Fibroblast of skin of right quadriceps (primary cell): ENCODE data around the gene AZIN2.
A peak's percentile ranks its signal among the peaks of the same experiment; 100 is the strongest.
"Not testable (repeated sequence)": the region's sequence is repeated elsewhere in the genome, so short reads cannot be mapped to it uniquely, and the experiment has no call there.

Experiments used
- DNase-seq: peaks from one replicate; pipeline ENCODE4 v3.0.0-alpha.2; 2013

AZIN2 gene

DNA sequence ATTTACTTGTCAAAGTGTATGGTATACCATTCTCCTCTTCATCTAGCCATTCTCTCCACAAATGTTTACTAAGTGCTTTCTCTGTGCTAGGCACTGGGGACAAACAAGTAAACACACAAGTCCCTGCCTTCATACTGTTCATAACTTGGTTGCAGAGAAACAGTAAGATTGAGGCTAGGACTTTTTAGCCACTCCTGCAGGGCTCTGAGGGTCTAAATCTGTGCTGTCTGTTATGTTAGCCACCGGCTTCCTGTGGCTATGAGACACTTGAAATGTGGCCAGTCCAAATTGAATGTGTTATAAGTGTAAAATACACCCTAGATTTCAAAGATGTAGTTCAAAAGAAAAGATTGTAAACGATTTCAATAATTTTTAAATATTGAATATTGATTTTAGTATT, 50.2 kb downstream of the AZIN2 start:
- no peak for DNase-seq

DNA sequence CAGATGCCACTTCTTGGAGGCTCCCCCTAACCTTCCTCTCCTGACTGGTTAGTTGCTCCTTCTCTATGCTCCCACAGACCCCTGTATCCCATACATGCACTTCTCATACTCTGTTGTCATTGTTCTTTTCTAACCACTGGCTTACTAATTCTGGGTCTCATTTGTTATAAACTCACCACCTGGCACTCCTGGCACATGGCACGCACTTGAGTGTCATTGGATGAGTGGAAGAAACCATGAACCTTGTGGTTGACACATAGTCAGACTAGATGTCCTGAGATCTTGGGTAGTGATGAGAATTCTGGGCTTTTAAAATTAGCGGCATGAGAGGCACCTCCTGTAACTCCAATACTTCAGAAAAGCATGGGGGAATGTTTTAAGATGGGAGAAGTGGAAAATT, 51.6 kb downstream of the AZIN2 start:
- no peak for DNase-seq

DNA sequence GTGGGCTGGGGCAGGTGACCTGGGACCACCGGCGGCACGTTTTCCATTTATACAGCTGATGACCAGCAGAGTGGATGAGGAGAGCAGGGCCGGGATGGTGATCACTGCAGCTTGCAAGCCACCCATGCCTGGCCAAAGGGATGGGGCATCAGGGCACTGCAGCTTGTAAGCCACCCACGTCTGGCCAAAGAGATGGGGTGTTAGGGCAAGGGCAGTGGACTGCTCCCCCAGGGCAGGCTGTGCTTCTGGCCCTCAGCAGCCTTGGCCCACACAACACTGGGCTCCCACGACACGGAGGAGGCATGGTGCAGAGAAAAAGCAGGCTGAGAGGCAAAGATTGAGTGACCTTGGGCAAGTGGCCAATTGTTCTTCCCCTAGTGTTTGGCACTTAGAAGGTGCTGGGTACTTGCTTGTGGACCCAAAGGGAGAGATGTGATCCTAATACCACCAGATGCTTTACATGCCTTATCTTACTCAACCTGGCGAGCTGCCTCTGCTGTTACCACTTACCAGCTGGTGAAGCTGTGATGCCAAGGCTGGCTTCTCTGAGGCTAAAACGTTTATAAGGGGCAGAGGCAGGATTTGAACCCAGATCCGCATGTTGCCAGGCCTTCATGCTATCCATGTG, 52.6 kb downstream of the AZIN2 start:
- DNase-seq, result no peak

DNA sequence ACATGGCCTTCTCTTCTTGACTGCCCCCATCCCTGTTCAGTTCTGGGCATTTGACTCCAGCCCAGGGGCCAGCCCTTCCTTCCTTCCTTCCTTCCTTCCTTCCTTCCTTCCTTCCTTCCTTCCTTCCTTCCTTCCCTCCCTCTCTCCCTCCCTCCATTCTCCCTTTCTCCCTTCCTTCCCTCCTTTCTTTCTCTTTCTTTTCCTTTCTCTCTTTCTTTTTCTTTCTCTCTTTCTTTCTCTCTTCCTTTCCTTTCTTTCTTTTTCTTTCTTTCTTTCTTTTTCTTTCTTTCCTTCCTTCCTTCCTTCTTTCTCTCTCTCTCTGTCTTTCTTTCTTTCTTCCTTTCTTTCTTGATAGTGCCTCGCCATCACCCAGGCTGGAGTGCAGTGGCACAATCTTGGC, 55.1 kb downstream of the AZIN2 start:
- DNase-seq, result not testable (repeated sequence)

DNA sequence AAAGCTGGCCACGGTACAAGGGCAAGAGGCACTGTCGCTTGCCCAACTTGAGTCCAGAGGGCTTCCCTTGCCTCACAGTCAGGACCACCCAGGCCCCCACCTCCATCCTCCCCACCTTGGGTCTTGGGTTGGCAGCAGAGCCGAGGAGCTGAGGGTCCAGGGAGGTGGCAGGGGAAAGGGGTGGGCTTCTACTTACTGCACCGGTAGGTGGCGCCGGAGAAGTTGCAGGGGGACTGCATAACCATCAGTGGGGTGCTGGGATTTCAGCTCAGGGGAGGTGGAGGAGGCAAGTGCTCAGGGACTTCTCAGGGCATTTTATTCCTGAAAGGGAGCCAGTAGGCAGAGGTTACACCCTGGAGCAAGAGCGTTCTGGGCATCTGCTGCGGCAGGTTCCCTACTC, 56.8 kb downstream of the AZIN2 start:
- peak; percentile 38 for DNase-seq

DNA sequence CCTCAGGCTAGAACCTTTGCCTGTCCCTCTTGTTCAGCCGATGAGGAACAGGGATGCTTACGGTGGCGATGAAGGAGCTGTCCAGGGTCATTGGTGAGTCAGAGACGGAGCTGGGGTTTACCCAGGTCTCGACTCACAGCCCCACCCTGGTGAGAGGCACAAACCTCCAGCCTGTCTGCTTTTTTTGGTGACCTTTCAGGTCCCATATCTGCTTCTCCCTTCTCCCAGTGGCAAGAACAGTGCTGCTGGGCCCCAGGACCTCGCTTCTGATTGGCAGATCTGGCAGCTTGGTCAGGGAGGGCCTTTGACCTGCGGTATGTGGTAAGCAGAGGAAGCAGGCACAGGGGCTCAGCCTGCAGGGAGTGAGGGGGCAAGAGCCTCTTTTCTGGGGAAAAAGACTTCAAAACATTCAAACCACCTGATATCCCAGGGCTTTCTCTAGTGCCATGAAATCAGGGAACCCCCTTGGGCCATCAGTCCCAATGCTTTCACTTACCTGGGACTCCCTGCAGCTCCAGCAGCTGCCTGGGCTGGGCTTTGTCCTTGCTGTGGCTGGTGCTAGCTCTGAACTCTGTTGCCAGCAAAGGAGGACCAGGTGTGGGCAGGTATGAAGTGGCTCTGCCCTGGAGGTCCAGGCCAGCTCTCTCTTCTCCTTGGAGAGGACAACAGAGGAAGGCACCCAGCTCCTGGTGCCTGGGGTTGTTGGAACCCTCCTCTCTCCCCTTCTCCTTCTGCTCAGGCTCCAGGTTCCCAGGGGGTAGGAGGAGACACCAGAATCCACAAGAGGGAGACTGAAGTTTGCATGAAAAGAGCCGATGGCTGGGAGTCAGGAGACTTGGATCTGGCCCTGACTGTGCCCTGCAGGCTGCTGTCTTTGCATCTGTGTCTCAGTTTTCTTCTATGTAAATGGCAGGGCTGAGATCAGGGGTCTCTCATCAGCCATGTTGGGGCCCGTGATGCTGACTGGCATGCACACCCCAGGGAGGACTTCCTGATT, 59.5 kb downstream of the AZIN2 start:
- DNase-seq, result no peak

DNA sequence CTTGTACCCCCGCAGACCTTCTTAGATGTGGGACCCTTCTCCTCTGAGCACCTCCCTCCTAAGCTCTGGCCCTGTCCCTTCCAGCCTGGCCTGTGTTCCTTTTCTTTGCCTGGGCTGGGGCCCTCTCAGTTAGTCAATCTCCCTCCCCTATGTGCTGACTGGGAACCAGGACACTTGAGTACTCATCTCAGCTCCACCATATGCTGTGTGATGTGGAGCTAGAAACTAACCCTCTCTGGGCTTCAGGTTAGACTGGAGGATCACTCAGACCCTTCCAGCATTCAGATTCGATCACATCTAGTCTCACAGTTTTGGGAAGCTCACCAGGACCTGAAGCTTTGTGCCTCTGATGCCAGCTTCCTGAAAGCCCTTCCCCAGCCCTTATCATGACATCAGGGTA, 60.3 kb downstream of the AZIN2 start:
- DNase-seq, result no peak

DNA sequence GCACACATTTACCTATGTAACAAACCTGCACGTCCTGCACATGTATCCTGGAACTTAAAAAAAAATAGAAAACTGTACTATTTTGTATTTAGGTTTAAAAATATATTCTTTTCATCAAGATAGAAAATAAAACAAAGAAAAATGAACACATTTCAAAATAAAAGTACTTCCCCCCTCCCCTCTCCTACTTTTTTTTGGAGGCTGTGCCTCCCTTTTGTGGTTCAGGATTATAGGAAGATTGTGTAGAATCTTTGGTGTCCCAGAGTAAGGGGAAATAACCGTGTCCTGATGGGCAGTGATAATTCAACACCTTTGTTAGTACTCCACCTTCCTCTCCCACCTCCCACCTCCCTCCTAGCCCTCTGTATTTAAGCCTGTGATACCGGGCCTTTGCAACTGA, 60.8 kb downstream of the AZIN2 start:
- no peak for DNase-seq

DNA sequence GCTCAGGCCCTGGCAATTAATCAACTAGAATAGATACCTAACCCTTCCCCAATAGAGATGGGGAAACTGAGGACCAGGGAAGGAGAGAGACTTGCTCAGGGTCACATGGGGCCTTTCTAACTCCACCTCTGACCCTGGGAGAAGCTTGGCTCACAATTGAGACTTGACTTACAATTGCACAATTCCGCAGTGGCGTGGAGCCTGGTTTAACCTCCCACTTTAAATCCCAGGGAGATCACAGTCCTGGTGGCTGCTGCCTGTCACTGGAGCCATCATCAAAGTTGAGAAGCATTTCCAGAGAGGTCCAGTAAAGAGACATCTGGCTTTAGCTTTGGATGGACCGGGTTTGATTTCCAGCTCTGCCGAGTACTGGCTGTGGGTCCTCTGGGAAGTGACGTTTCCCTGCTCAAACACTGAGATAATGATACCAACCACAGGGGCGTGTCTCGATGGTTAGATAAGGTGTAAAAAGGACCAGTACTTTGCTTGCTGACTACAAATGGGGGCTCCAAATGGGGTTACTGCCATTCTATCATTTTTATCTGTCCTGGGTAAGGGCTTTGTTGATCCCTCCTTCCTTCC, 61.6 kb downstream of the AZIN2 start:
- DNase-seq, result no peak

DNA sequence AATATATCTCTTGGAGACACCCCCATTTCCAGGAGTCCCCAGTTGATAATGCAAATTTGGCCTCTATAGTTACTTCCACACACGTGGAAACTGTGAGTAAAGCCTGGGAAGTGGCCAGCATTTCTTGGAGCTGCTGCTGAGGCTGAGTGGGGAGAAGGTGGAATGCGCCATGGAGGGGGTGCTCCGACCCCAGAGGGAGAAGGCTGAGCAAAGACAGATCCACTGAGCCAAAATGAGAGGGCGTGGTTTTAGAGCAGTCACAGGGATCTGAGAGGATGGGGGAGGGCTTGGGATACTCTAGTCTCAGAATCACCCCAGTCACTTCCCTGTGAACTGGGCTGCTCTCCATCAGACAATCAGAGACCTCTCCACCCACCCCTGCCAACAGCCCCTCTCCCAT, 62.2 kb downstream of the AZIN2 start:
- peak; percentile 53 for DNase-seq

DNA sequence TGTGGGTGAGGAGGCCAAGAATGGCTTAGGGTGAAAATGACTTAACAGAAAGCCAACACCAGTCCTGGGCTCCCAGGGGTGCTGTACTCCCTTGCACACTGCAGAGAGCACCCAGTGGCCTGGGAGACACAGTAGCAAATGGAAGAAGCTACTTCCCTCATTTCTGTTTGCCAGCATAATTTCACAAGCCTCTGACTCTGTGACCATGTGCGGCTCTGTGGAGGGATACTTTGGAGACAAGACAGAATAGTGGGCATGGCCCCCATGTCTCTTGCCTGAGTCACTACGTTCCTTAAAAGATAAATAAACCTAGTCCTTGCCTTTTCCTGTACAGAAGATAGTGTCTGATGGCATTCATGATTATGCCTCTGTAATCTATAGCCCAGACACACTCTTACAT, 62.7 kb downstream of the AZIN2 start:
- DNase-seq, result peak; percentile 70

DNA sequence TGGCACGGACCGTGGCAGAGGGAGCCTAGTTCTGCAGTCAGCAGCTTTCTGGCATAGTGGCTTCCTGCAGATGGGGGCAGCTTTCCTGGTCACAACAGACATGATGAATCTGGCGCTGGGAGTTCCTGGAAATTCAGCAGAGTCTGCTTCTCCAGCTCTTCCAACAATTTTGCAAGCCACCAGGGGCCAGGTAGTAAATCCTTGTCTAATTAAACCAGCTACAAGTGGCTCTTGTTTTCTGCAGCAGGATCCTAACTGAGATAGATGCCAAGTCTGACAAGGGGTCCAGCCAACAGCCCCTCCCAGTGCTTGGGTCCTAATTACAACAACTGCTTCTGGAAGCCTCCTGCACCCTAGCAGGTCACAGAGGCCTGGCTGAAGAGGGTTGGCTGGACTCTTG, 65.0 kb downstream of the AZIN2 start:
- DNase-seq, result no peak

DNA sequence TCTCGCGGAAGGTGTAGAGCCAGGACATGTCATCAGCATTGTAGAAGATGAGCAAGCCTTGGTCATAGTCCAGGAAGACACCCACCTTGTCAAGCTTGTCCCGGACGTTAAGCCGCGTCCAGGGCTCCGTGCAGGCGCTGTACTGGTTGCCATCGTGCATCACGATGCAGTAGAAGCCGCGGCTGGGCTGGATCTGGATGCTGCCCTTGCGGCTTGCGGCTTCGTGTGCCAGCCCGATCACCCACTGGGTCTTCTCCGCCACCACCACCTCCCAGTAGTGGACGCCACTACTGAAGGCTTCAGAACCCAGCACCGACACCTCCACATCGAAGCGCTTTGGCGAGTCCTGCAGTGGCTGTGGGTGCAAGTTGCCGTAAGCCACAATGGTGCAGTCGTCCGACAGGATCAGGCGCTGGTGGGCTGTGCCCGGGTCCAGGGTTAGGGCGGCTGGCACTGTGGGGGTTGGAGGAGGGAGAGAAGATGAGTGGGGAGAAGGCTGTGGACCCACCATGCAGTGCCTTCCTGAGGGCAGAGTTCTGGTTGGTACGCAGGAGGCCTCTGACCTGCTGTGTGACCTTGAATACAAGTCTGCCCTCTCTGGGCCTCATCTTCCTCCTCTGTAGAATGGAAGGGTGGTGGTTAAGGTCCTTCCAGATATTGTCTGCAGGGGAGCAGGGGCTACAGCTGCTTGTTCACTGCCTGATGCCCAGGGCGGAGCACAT, 66.5 kb downstream of the AZIN2 start:
- no peak for DNase-seq

DNA sequence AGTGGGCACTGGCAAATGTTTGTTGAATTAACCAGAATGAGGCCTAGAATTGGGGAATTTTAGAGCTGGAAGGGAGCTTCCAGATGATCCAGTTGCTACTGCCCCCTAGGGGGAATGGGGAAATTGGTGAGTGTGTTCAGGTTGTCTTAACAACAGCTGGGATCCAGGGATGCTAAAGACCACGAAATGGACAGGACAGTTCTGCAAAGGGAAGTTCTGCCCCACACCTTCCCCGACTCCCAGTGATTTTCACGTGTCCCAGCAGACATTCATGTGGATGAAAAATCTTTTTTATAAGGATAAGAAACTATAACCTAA, 67.0 kb downstream of the AZIN2 start:
- DNase-seq, result no peak

DNA sequence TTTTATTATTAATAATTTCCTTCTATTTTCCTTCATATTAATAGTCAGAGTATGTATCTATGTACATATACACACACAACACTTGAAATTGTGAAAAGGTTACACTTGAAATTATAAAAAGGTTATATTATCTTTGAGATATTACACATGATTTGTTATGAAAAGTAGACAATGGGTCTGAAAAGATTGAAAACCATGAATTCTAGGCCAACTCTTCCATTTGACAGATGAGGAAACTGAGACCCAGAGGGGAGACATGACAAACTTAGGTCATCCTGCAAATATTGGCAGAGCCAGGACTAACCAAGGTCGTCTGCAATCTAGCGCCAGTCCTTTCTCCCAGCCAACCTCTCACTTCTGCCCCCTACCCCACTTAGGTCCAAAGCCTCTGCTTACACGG, 67.7 kb downstream of the AZIN2 start:
- no peak for DNase-seq

DNA sequence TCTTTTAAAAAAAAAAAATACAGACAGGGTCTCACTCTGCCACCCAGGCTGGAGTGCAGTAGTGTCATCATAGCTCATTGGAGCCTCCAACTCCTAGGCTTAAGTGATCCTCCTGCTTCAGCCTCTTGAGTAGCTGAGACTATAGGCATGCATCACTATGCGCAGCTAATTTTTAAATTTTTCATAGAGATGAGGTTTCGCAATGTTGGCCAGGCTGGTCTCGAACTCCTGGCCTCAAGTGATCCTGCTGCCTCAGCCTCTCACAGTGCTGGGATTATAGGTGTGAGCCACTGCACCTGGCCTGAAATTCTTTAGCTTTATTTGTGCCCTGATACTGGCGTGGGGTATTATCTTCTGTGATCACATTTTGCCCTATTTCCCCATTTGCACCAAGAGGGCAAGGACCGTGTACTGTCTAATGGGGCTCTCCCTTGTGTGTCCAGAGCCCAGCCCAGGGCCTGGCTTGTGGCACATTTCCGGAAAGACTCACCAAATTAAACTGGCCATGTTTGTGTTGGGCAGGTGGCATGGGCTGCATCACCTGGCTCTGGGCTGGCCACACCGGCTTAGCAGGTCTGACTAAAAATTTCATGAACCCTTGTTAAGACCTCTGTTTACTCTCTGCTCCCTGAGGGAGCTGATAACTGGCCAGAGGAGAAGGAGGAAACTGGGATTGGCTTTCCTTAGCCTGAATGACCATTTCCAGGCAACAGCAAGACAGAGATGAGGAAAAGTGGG, 68.7 kb downstream of the AZIN2 start:
- DNase-seq, result no peak

DNA sequence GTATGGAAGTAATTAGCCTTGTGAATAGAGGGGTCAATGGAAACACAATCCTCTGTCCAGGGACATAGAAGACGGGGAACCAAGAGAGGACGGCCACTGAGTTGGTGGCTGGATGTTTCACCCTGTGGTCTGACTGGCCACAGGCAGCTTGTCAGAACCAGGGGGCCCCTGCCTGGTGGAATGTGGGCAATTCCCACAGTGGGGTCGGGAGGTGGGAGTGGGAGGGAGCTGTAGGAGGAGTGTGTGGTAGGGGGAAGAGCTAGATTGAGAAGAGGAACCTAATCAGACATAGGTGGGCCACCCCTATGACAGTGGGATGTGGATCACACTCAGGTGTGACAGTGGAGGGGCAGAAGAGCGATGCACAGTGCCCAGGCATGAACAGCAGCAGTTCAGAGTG, 69.6 kb downstream of the AZIN2 start:
- DNase-seq, result no peak

DNA sequence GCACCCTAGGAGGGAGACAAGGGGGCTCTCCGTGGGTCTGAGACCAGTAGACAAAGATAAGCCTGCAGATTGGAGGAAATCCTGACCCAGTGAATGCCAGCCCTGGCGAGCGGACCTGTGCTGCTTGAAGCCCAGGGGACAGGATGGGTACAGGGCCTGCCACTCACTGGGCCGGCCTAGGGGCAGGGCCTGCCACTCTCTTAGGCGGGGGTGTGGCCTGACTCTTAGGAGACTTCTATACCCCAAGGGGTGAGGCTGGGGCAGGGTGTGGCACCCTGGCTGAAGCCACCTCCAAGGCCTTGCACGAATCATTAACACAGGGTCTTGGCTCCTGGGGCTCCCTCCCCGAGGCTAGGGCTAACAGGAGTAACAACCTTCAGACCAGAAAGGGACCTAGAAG, 70.2 kb downstream of the AZIN2 start:
- DNase-seq, result no peak

DNA sequence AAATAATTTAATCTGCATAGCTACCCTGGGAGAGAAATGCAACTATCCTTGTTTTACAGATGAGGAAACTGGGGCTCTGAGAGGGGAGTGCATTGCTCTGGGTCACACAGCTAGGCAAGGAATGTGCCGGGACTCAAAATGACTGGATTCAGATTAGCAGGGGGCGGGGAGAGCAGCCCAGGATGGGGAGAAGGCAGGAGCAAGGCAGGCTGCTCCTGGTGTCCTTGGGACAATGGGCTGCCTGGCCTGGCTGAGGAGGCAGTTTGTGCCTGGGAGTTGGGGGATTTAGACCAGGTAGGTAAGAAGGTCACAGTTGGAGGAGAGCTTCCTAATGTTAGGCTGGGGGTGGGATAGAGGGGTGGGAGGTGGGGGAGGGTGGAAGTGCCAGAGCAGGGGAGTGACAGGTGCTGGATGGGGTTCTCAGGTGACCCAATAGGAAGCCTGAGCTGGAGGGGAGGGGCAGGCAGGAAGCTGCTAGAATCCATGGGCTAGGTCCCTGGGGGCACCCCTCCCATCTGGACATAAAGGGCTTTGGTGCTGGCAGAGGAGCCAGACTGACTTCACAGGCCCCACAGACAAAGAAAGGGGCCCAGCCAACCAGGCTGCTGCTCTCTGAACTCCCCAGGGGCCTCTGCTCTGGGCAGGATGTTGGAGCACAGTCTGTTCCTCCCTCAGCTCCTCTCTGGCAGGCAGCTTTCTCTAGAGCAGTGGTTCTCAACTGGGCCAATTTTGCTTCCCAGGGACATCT, 71.9 kb downstream of the AZIN2 start:
- peak; percentile 54 for DNase-seq

DNA sequence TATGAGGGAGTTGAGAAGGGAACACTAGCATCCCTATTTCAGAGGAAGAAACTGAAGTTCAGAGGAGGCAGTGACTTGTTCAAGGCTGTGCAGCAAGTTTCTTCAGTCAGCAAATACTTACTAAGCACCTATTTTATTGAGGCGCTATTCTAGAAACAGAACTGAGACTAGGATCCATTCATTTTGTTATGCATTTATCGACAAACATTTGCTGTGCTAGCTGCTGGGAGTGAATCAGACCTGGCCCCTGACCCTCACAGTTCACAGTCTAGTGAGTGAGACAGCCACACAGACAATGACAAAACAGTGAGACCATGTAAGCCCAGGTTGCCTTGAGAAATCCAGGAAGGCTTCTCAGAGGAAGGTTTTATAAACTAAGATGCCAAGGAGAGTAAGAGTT, 72.7 kb downstream of the AZIN2 start:
- DNase-seq, result no peak

DNA sequence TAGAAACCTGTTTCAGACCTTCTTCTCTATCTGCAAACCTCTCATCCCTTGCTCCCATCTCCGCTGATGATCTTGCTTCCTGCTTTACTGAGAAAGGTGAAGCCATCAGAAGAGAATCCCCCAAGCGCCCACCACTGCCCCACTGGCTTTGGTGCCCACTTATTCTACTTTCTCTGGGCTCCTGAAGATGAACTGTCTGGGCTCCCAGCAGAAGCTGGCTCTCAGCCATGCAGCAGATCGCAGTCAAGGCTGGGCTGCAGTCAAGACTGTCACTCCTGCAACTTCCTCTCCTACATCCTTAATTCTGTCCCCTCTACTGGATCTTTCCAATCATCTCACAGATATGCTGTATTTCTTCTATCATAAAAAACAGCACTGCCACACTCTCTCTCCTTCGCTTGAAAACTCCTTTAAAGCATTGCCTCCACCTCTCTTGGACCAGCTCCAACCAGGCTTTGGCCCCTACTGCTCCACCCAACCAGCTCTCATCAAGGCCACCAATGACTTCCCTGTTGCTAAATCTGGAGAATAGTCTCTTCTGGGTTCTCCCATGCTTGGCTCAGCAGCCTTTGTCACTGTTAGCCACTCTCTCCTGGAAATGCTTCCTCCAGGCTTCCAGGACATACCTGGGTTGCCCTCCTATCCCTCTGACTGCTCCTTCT, 75.1 kb downstream of the AZIN2 start:
- no peak for DNase-seq

DNA sequence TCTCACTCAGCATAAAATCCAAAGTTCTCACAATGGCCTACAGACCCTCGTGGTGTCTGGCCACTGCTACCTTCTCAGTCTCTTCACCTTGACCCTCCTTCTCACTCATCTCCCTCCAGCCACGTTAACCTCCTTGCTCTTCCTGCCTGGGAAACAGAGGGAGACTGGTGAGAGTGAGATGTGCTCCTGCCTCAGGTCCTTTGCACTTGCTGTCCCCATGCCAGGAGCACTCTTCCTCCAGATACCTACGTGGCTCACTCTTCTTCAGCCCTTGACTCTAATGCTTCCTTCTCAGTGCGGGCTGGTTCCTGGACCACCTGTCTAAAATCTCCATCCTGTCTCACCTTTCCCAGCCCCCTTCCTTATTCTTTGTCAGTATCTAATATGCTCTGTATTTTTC, 76.2 kb downstream of the AZIN2 start:
- DNase-seq, result no peak
